Erythroblast (primary cell): Measurements from ENCODE around the gene TBL2.
A peak's percentile ranks its signal among the peaks of the same experiment; 100 is the strongest.
"Not testable (repeated sequence)": the region's sequence is repeated elsewhere in the genome, so short reads cannot be mapped to it uniquely, and the experiment has no call there.

ENCODE experiments used
- DNase-seq, 2 experiments: peaks; one replicate each; lab custom pipeline; 2025; lab: John Stamatoyannopoulos, UW
- GATA1 ChIP-seq: IDR thresholded peaks from 2 replicates; pipeline ENCODE4 v1.6.1; 2011; ENCODE audit warnings: low read depth, mild to moderate bottlenecking, control low read depth, low read length, moderate library complexity
- POLR2A ChIP-seq: IDR thresholded peaks from 2 replicates; pipeline ENCODE4 v1.6.1; 2011; ENCODE audit warnings: mild to moderate bottlenecking, low read length

The TBL2 gene

GRCh38 chr7:73547841-73548240, 30.5 kb downstream of the TBL2 start:
- DNase-seq, result no peak
- TF ChIP-seq POLR2A (no peak), GATA1 (no peak)

DNA sequence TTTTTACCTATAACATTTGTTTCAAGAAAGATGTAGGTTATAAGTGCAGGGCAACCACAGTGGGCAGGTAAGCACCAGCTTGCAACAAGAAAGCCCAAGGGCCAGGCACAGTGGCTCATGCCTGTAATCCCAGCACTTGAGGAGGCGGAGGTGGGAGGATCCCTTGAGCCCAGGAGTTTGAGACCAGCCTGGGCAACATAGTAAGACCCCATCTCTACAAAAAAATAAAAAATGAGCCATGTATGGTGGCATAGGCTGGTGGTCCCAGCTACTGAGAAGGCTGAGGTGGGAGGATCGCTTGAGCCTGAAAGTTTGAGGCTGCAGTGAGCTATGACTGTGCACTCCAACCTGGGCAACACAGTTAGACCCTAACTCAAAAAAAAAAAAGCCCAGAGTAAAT, 33.7 kb downstream of the TBL2 start:
- DNase-seq, result no peak
- TF ChIP-seq POLR2A (no peak), GATA1 (no peak)

GRCh38 chr7:73541722-73542121, 36.7 kb downstream of the TBL2 start:
- DNase-seq, result no peak
- no peak for TF ChIP-seq GATA1
- no peak for TF ChIP-seq POLR2A

GRCh38 chr7:73539709-73540108, 38.7 kb downstream of the TBL2 start:
- TF ChIP-seq GATA1, result no peak
- TF ChIP-seq POLR2A, result no peak

DNA sequence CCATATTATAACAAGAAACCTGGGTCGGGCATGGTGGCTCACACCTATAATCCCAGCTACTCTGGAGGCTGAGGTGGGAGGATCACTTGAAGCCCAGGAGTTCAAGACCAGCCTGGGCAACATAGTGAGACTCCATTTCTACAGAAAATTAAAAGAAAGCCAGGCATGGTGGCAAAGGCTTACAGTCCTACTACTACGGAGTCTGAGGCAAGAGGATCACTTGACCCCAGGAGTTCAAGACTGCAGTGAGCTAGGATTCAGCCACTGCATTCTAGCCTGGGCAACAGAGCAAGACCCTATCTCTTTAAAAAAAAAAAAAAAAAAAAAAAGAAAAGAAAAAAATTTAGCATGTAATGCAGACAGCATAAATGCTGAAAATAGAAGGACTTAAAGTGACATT, 39.9 kb downstream of the TBL2 start:
- not testable (repeated sequence) for DNase-seq

More at GRCh38 chr7:73539709-73540108, 38.7 kb downstream of the TBL2 start:
- DNase-seq, result no peak

DNA sequence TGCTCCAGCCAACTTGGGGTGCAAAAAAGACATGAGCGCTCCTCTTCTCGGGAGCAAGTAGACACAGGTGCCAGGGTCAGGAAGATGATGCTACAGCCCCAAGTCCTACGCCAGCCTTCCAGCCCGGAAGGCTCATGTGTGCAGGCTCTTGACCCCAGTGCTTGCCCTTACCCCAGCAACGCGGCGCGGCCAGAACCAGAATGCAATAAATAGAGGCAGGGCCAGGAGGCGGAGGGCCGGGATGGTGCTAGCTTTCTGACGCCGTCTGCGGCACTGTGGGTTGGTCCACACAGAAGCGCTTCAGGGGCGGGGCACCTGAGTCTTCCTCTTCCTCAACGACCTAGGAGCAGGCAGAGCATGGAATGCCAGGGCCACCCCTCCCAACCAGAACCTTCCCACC, 41.3 kb downstream of the TBL2 start:
- no peak for DNase-seq
- TF ChIP-seq POLR2A (no peak), GATA1 (no peak)

DNA sequence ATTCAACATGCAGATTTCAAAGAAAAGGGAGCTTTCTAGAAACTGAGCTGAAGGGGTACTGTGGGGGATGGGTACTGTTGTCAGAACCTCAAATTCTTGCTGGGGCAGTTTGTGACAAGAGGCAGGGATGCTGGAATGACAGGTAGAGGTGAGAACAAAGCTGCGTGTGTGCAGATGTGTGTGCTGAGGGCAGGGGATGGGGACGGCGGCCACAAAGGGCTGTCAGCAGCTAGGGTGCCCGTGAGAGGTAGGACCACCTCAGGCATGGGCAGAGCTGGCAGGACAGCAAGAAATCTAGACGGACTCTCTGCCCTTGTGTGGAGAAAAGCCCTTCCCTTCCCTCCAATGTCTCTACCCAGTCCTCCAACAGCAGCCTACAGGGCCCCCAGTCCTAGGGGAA, 41.9 kb downstream of the TBL2 start:
- TF ChIP-seq GATA1, result no peak
- TF ChIP-seq POLR2A, result no peak
- no peak for DNase-seq

DNA sequence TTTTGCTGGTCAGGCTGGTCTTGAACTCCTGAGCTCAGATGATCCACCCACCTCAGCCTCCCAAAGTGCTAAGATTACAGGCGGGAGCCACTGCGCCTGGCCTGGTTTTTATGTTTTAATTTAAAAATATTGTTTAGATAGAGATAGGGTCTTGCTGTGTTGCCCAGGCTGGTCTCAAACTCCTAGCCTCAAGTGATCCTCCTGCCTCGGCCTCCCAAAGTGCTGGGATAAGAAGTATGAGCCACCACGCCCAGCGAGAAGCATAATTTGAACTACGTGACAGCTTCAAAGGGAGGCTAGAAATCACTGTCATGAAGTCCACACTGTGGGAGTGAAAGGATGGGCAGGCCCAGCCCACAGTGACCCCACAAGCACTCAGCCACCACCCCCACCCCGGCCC, 42.5 kb downstream of the TBL2 start:
- DNase-seq, result not testable (repeated sequence)

DNA sequence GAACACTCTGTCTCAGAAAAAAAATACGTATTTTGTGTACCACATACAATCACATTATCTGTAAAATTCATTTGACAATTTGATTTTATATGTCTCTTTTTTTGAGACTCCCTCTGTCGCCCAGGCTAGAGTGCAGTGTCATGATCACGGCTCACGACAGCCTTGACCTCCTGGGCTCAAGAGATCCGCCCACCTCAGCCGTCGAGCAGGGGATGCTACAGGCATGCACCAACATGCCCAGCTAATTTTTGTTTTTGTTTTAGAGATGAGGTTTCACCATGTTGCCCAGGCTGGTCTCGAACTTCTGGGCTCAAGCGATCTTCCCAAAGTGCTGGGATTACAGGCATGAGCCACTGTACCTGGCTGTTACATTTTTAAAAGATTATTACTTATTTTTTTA, 44.6 kb downstream of the TBL2 start:
- DNase-seq, result no peak
- TF ChIP-seq POLR2A (no peak), GATA1 (no peak)

GRCh38 chr7:73532224-73532623, 46.2 kb downstream of the TBL2 start:
- DNase-seq, result no peak
- TF ChIP-seq POLR2A (no peak), GATA1 (no peak)

DNA sequence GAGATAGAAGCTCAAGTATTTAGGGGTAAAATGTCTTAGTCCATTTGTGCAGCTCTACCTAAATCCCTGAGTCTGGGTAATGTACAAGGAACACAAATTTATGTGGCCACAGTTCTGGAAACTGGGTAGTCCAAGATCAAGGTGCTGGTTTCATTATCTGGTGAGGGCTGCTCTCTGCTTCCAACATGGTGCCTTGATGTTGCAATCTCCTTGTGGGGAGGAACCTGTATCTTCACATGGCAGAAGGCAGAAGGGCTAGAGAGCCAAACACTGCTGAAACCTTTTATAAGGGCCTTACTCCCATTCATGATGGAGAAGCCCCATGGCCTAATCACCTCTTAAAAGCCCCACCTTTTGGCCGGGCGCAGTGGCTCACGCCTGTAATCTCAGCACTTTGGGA, 47.6 kb downstream of the TBL2 start:
- peak; percentile 40 to 50 for DNase-seq
- TF ChIP-seq POLR2A (no peak), GATA1 (no peak)

DNA sequence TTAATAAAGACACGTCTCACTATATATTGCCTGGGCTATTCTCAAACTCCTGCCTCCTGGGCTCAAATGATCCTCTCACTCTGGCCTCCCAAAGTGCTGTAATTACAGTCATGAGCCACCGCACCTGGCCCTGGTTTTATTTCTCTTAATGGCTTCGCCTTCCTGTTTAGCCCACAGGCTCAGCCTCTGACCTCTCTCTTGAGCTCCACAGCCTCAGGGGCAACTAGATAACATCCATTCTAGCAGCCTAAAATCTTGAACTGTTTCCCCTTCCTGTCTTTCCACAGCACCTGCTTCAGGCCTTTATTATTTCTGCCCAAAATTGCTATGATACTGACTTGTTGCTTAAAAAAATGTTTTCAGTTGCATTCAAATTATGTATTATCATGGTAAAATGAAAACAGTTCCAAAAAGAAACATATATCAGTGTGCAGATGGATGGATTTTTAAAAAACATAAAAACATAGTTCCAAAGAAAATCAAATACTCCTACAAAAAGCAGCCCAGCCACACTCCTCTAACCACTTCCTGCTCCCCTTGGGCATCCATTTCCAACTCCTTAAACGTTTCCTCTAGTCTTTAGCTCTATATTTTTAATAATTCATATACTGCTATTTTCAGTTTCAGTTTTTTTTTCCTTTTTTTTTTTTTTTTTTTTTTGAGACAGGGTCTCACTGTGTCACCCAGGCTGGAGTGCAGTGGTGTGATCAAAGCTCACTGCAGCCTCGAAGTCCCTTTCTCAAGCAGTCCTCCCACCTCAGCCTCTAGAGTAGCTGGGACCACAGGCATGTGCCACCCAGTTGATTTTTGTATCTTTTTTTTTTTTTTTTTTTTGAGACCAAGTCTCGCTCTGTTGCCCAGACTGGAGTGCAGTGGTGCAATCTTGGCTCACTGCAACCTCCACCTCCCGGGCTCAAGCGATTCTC, 51.2 kb downstream of the TBL2 start:
- TF ChIP-seq GATA1 (no peak), POLR2A (no peak)
- no peak for DNase-seq

GRCh38 chr7:73526158-73526494, 52.3 kb downstream of the TBL2 start:
- not testable (repeated sequence) for DNase-seq

GRCh38 chr7:73522105-73522872, 56.1 kb downstream of the TBL2 start, which contains the start of gene BAZ1B:
Gene BAZ1B (minus strand): TSS chr7:73522293. CDS start chr7:73521933, 360 bp downstream.
- no peak for TF ChIP-seq GATA1
- peak; percentile 73 for TF ChIP-seq POLR2A
- peak; percentile 99 for DNase-seq
